ENCODE data around the gene SLC39A1. TPM values are rescaled to one million over a fixed set of nuclear protein-coding genes. Genes with fewer than 3 reads are reported as not detected.
A peak's percentile ranks its signal among the peaks of the same experiment; 100 is the strongest.

SLC39A1 gene
- total RNA-seq, 4 donors from 2014 or later = 19.9 to 80.0 (median 47.1) TPM

- peaks cover 26 to 54% (median 42%) of the 10 kb centered on the region in 4 donors for H3K4me1 ChIP-seq
- peak overlapping the region; percentile 89 to 99 (median 96) for H3K27ac ChIP-seq
- in situ Hi-C loops (cut with MboI; ENCODE audit: low pct_ligation_motif_present in 1 of 4, low pct_unique_long_range_greater_than_20kb in 1 of 4, low sequenced_read_pairs in 3 of 4) (loop anchor here in 1 of 4 donors (25.0 kb wide), 1 partner anchor 300 kb away; the partner anchor contains the start of genes ILF2 and SNAPIN), intact Hi-C loops (cut with DNase I; ENCODE audit: low total_unique reads) (no loop called here)
- no peaks in the 10 kb centered on the region for H3K9me3 ChIP-seq
- H3K36me3 ChIP-seq = no peaks in the 10 kb centered on the region
- peak; percentile 47 for DNase-seq
- H3K27me3 ChIP-seq = no peaks in the 10 kb centered on the region
- no peak for TF ChIP-seq CTCF (IDR thresholded peaks at IDR 0.05)
- no peak for TF ChIP-seq EP300 (IDR thresholded peaks at IDR 0.05; ENCODE audit: low read depth)
- no peak for TF ChIP-seq POLR2AphosphoS5 (IDR thresholded peaks at IDR 0.05)
- no peak for TF ChIP-seq POLR2A (IDR thresholded peaks at IDR 0.05)
- WGBS, 2 donors (ENCODE audit: low coverage in 1 of 2) = 5 to 40% methylated on average over 2 to 16 of the region's 16 CpGs
- H3K4me3 ChIP-seq = peak overlapping the region; percentile 58 to 87 (median 70)
Measured at GRCh38 chr1:153962088-153963029, 978 bp downstream of the SLC39A1 start.

GRCh38 chr1:153961421-153961820, 1.9 kb downstream of the SLC39A1 start:
- Histone ChIP-seq H3K27ac (peak overlapping the region; percentile 89 to 99 (median 96)), H3K36me3 (no peaks in the 10 kb centered on the region), H3K4me3 (peak overlapping the region in 1 of 4 donors; percentile 63), H3K27me3 (no peaks in the 10 kb centered on the region), H3K4me1 (peaks cover 33 to 58% (median 46%) of the 10 kb centered on the region in 4 donors), H3K9me3 (no peaks in the 10 kb centered on the region)
- DNase-seq = no peak
- in situ Hi-C loops (cut with MboI; ENCODE audit: low pct_ligation_motif_present in 1 of 4, low pct_unique_long_range_greater_than_20kb in 1 of 4, low sequenced_read_pairs in 3 of 4) (loop anchor here in 1 of 4 donors (25.0 kb wide), 1 partner anchor 299 kb away; the partner anchor contains the start of genes ILF2 and SNAPIN), intact Hi-C loops (cut with DNase I; ENCODE audit: low total_unique reads) (no loop called here)
- WGBS, 2 donors (ENCODE audit: low coverage in 1 of 2) = 75% methylated on average over 4 of the region's 4 CpGs
- no peak for TF ChIP-seq CTCF (IDR thresholded peaks at IDR 0.05)
- TF ChIP-seq EP300 (IDR thresholded peaks at IDR 0.05; ENCODE audit: low read depth) = no peak
- no peak for TF ChIP-seq POLR2A (IDR thresholded peaks at IDR 0.05)
- TF ChIP-seq POLR2AphosphoS5 (IDR thresholded peaks at IDR 0.05) = no peak

GRCh38 chr1:153960206-153960605, 3.1 kb downstream of the SLC39A1 start:
- Histone ChIP-seq H3K27me3 (no peaks in the 10 kb centered on the region), H3K4me1 (peaks cover 28 to 57% (median 46%) of the 10 kb centered on the region in 4 donors), H3K4me3 (no peak overlapping the region), H3K36me3 (no peaks in the 10 kb centered on the region), H3K9me3 (no peaks in the 10 kb centered on the region), H3K27ac (peak overlapping the region in 1 of 4 donors; percentile 97)
- intact Hi-C loops (cut with DNase I; ENCODE audit: low total_unique reads) (no loop called here), in situ Hi-C loops (cut with MboI; ENCODE audit: low pct_ligation_motif_present in 1 of 4, low pct_unique_long_range_greater_than_20kb in 1 of 4, low sequenced_read_pairs in 3 of 4) (loop anchor here in 1 of 4 donors (25.0 kb wide), 1 partner anchor 298 kb away; the partner anchor contains the start of genes ILF2 and SNAPIN)
- 93 to 100% methylated on average over 2 to 11 of the region's 11 CpGs for WGBS, 2 donors (ENCODE audit: low coverage in 1 of 2)
- no peak for TF ChIP-seq POLR2A (IDR thresholded peaks at IDR 0.05)
- TF ChIP-seq POLR2AphosphoS5 (IDR thresholded peaks at IDR 0.05) = no peak
- TF ChIP-seq EP300 (IDR thresholded peaks at IDR 0.05; ENCODE audit: low read depth) = no peak
- TF ChIP-seq CTCF (IDR thresholded peaks at IDR 0.05) = no peak
- no peak for DNase-seq

- WGBS, 2 donors (ENCODE audit: low coverage in 1 of 2) = 85% methylated on average over 2 to 3 of the region's 3 CpGs
- H3K4me1 ChIP-seq = peaks cover 27 to 53% (median 45%) of the 10 kb centered on the region in 4 donors
- H3K9me3 ChIP-seq = no peaks in the 10 kb centered on the region
- in situ Hi-C loops (cut with MboI; ENCODE audit: low pct_ligation_motif_present in 1 of 4, low pct_unique_long_range_greater_than_20kb in 1 of 4, low sequenced_read_pairs in 3 of 4) = loop anchor here in 1 of 4 donors (25.0 kb wide), 1 partner anchor 297 kb away; the partner anchor contains the start of genes ILF2 and SNAPIN
- H3K36me3 ChIP-seq = no peaks in the 10 kb centered on the region
- no peak for TF ChIP-seq CTCF (IDR thresholded peaks at IDR 0.05)
- TF ChIP-seq EP300 (IDR thresholded peaks at IDR 0.05; ENCODE audit: low read depth) = no peak
- no peak overlapping the region for H3K4me3 ChIP-seq
- H3K27me3 ChIP-seq = no peaks in the 10 kb centered on the region
- peak overlapping the region; percentile 94 to 98 (median 96) for H3K27ac ChIP-seq
- intact Hi-C loops (cut with DNase I; ENCODE audit: low total_unique reads) = no loop called here
- no peak for DNase-seq
Measured at GRCh38 chr1:153959454-153959853, 3.9 kb downstream of the SLC39A1 start.

Data from transverse colon (tissue), 4 donors.